ENCODE data around the gene MMP7.
A peak's percentile ranks its signal among the peaks of the same experiment; 100 is the strongest.

The MMP7 gene

DNA sequence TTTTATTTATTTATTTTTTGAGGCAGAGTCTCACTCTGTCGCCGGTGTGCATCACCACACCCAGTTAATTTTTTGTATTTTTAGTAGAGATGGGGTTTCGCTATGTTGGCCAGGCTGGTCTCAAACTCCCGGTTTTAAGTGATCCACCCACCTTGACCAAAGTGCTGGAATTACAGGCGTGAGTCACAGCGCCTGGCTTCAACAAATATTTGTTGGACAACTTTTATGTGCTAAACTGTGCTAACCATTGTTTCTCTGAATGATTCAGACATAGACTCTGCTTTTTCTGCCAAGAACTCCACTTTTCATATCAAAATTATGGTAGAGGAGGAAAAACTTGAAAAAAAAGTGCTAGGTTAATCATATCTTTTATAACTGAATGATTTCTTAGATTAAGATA, 36.3 kb downstream of the MMP7 start:
- no peak overlapping the region for H3K4me3 ChIP-seq (ENCODE audit: low read length)
- DNase-seq (ENCODE audit: low read depth): no peak
- no peak overlapping the region for H3K9ac ChIP-seq (ENCODE audit: low read length)
- peaks cover 17% of the 10 kb centered on the region for H3K4me1 ChIP-seq (ENCODE audit: control insufficient read depth, insufficient read depth, low read length)
- no peaks in the 10 kb centered on the region for H3K27me3 ChIP-seq (replicated peaks; ENCODE audit: control insufficient read depth, insufficient read depth, low read length)
- no peaks in the 10 kb centered on the region for H3K9me3 ChIP-seq (ENCODE audit: control insufficient read depth, low read length)
- no peaks in the 10 kb centered on the region for H3K36me3 ChIP-seq (ENCODE audit: control insufficient read depth, insufficient read depth, low read length, severe bottlenecking)

DNA sequence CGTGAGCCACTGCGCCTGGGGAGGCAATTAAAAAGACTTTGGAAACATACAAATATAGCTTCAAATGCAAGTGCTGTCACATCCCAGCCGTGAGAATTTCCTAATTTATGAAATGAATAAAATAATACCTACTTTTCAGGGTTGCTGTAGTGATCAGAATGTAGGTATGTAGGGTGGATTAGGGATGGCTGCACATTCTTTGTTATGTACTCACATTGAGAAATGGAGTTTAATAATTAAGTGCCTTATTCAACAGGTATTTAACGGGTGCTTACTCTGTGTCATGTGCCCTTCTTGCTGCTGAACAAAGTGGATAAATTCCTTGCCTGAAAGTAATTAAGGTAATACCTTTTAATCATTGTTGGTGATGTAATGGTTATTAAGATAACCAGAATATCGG, 37.0 kb downstream of the MMP7 start:
- H3K9ac ChIP-seq (ENCODE audit: low read length): no peak overlapping the region
- H3K4me3 ChIP-seq (ENCODE audit: low read length): no peak overlapping the region
- H3K9me3 ChIP-seq (ENCODE audit: control insufficient read depth, low read length): no peaks in the 10 kb centered on the region
- no peaks in the 10 kb centered on the region for H3K36me3 ChIP-seq (ENCODE audit: control insufficient read depth, insufficient read depth, low read length, severe bottlenecking)
- H3K4me1 ChIP-seq (ENCODE audit: control insufficient read depth, insufficient read depth, low read length): peaks cover 12% of the 10 kb centered on the region
- no peaks in the 10 kb centered on the region for H3K27me3 ChIP-seq (replicated peaks; ENCODE audit: control insufficient read depth, insufficient read depth, low read length)
- DNase-seq (ENCODE audit: low read depth): no peak

DNA sequence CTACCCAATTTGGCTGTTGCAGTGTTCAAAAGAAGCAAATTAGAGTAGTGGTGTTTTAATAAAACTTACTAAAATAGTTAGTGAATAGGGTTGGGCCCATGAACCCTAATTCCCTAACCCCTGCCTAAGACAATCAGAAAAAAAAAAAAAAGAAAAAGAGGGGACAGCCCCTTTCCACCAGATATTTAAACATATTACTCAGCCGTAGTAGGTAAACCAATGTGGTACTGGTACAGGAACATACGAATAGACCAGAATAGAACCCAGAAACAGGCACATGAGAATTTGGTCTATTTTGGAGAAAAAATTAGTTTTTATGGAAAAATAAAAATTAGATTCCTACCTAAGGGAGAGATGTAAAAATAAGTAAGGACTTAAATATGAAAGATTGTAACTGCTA, 38.6 kb downstream of the MMP7 start:
- H3K9me3 ChIP-seq (ENCODE audit: control insufficient read depth, low read length): no peaks in the 10 kb centered on the region
- no peak for DNase-seq (ENCODE audit: low read depth)
- no peak overlapping the region for H3K9ac ChIP-seq (ENCODE audit: low read length)
- H3K36me3 ChIP-seq (ENCODE audit: control insufficient read depth, insufficient read depth, low read length, severe bottlenecking): no peaks in the 10 kb centered on the region
- H3K4me3 ChIP-seq (ENCODE audit: low read length): no peak overlapping the region
- H3K27me3 ChIP-seq (replicated peaks; ENCODE audit: control insufficient read depth, insufficient read depth, low read length): no peaks in the 10 kb centered on the region
- H3K4me1 ChIP-seq (ENCODE audit: control insufficient read depth, insufficient read depth, low read length): peaks cover 12% of the 10 kb centered on the region

DNA sequence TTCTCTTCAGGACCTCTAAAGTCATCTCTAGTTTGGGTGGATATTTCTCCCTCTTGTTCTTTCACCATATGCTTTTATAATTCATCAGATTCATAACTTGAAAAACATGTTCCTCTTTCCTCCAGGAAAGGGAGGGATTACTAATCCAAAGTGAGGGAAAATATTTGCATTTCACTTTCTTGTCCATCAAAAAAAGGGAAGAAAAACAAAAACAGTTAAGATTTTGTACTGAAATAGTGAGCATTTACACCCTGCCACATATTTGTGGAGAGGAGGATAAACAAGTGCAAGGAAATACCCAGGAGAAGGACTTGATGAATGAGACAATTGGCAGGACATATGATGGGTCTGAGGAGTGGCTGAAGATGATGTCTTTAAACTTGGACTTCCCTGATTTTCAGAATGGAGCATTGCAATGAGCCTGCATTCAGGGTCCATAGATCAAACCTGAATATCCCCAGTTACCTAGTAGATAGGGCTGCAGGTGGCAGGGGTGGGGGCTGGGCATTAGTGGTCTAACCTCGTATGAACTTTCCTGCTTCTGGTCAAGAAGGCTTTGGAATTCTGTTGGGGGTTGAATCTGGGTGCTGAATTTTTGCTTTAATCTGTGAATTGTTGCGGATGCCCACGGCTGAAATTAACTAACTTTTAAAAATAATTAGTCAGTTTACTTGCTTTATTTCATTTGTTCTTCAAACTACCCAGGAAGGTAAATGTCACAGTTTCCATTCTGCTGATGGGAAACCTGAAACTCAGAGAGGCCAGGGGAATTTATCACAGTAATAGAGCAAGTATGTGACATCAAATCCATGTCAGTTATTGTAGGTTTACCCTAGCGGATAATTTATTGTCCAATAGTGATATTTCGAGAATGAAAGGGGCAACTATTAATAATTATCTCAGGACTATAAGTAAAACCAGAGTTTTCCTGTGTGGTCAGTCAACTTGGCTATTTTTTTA, 41.1 kb downstream of the MMP7 start:
- H3K4me1 ChIP-seq (ENCODE audit: control insufficient read depth, insufficient read depth, low read length): peaks cover 9% of the 10 kb centered on the region
- DNase-seq (ENCODE audit: low read depth): no peak
- H3K27me3 ChIP-seq (replicated peaks; ENCODE audit: control insufficient read depth, insufficient read depth, low read length): no peaks in the 10 kb centered on the region
- no peak overlapping the region for H3K4me3 ChIP-seq (ENCODE audit: low read length)
- H3K36me3 ChIP-seq (ENCODE audit: control insufficient read depth, insufficient read depth, low read length, severe bottlenecking): no peaks in the 10 kb centered on the region
- no peaks in the 10 kb centered on the region for H3K9me3 ChIP-seq (ENCODE audit: control insufficient read depth, low read length)
- no peak overlapping the region for H3K9ac ChIP-seq (ENCODE audit: low read length)

DNA sequence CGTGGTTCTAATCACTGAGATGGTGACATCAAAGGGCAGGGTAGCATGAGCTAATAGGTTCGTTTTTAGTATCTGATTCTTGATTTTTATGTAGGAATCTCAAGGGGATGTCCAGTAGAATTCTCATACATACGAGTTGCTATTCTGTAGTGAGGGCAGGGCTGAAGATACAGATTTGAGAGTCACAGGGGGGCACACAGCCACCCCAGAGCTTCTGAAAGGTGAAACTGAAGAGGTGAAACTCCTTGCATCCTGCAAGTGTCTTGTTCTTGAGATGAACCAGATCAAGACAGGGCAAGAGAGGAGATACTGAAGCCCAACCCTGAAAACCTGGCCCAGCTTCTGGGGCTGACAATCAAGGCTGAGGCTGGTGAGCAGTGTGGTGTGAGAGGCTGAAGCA, 42.3 kb downstream of the MMP7 start:
- Histone ChIP-seq H3K36me3 (ENCODE audit: control insufficient read depth, insufficient read depth, low read length, severe bottlenecking) (no peaks in the 10 kb centered on the region), H3K4me1 (ENCODE audit: control insufficient read depth, insufficient read depth, low read length) (peaks cover 9% of the 10 kb centered on the region), H3K4me3 (ENCODE audit: low read length) (no peak overlapping the region), H3K9ac (ENCODE audit: low read length) (no peak overlapping the region), H3K9me3 (ENCODE audit: control insufficient read depth, low read length) (no peaks in the 10 kb centered on the region), H3K27me3 (replicated peaks; ENCODE audit: control insufficient read depth, insufficient read depth, low read length) (no peaks in the 10 kb centered on the region)
- no peak for DNase-seq (ENCODE audit: low read depth)

DNA sequence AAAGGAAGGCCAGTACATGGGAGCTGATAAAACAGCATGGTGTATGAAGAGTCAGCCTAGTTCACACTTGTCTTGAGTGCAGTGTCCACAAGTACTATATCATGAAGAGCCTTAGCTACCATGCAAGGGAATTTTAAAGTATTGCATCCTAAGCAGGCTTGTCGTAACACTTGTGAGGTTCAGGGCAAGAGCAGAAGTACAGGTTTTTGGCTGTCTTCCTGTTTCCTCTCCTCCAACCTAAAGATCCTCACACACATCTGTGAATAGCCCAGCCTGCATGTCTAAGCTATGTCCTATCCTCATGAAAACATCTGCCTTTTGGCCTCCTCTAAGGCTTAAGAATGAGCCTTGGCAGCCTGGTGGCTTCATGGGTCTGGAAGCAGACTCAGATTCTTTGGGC, 43.3 kb downstream of the MMP7 start:
- Histone ChIP-seq H3K4me3 (ENCODE audit: low read length) (no peak overlapping the region), H3K36me3 (ENCODE audit: control insufficient read depth, insufficient read depth, low read length, severe bottlenecking) (no peaks in the 10 kb centered on the region), H3K9me3 (ENCODE audit: control insufficient read depth, low read length) (no peaks in the 10 kb centered on the region), H3K4me1 (ENCODE audit: control insufficient read depth, insufficient read depth, low read length) (peaks cover 9% of the 10 kb centered on the region), H3K9ac (ENCODE audit: low read length) (no peak overlapping the region), H3K27me3 (replicated peaks; ENCODE audit: control insufficient read depth, insufficient read depth, low read length) (peaks cover 2% of the 10 kb centered on the region)
- DNase-seq (ENCODE audit: low read depth): no peak

DNA sequence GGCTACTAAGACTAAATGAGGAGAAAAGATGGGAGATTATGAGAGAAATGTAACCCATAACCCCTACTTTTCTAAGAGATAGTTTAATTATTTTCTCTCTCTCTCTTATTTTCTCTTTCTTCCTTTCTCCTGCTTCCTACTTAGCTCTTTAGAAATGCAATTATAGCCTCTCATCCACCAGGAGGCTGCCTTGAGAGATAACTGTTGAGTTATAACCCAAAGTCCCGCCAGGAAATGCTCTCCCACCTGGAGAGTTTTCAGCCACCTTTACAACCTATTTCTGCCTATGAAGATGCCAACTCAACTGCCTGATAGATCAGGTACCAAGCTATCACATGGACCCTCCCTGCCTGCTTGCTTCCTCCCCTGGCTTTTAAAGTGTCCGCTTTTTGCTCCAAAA, 44.0 kb downstream of the MMP7 start:
- no peak for DNase-seq (ENCODE audit: low read depth)
- Histone ChIP-seq H3K4me3 (ENCODE audit: low read length) (no peak overlapping the region), H3K4me1 (ENCODE audit: control insufficient read depth, insufficient read depth, low read length) (peaks cover 9% of the 10 kb centered on the region), H3K36me3 (ENCODE audit: control insufficient read depth, insufficient read depth, low read length, severe bottlenecking) (no peaks in the 10 kb centered on the region), H3K9ac (ENCODE audit: low read length) (no peak overlapping the region), H3K27me3 (replicated peaks; ENCODE audit: control insufficient read depth, insufficient read depth, low read length) (peaks cover 2% of the 10 kb centered on the region), H3K9me3 (ENCODE audit: control insufficient read depth, low read length) (no peaks in the 10 kb centered on the region)

DNA sequence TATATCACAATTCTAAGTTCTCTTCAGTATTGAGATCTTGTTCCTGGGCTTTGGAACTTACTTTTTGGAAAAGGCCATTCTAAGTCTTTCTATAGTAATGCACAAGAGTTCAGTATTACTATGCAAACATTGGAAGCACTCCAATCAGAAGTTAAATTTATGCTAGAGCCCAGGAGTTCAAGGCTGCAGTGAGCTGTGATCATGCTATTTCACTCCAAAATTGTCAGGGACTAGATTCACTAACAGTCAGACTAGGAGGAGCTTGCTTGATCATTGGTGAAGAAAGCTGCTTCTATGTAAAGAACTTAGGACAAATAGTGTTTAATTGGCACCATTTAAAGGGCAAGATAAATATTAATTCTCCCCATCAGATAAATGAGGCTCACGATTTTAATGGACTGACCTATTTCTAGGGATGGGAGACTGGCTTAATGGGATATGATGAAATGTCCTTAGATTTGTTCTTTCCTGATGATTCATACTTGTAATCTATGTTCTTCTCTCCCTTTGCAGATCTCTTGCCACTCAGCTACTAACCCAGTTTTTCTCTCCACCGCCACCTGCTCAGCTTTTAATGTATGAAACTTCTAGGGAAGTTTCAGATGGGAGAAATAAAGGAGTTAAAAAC, 45.3 kb downstream of the MMP7 start:
- no peaks in the 10 kb centered on the region for H3K36me3 ChIP-seq (ENCODE audit: control insufficient read depth, insufficient read depth, low read length, severe bottlenecking)
- H3K27me3 ChIP-seq (replicated peaks; ENCODE audit: control insufficient read depth, insufficient read depth, low read length): peaks cover 2% of the 10 kb centered on the region
- H3K4me3 ChIP-seq (ENCODE audit: low read length): no peak overlapping the region
- peaks cover 9% of the 10 kb centered on the region for H3K4me1 ChIP-seq (ENCODE audit: control insufficient read depth, insufficient read depth, low read length)
- no peaks in the 10 kb centered on the region for H3K9me3 ChIP-seq (ENCODE audit: control insufficient read depth, low read length)
- peak; percentile 21 for DNase-seq (ENCODE audit: low read depth)
- no peak overlapping the region for H3K9ac ChIP-seq (ENCODE audit: low read length)

DNA sequence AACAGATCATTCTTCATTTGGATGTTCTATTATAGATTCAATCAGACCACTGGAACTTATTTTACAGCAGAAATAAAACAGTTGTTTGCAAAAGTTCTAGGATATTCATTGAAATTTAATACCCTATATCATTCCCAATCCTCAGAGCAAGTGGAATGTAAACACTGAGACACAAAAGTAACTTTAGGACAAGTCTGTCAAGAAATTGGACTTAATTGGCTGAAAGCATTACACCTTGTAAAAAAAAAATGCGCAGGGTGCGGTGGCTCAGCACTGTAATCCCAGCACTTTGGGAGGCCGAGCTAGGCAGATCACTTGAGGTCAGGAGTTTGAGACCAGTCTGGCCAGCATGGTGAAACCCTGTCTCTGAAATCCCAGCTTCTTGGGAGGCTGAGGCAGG, 48.1 kb downstream of the MMP7 start:
- DNase-seq (ENCODE audit: low read depth): no peak
- no peaks in the 10 kb centered on the region for H3K9me3 ChIP-seq (ENCODE audit: control insufficient read depth, low read length)
- no peak overlapping the region for H3K4me3 ChIP-seq (ENCODE audit: low read length)
- no peaks in the 10 kb centered on the region for H3K36me3 ChIP-seq (ENCODE audit: control insufficient read depth, insufficient read depth, low read length, severe bottlenecking)
- H3K4me1 ChIP-seq (ENCODE audit: control insufficient read depth, insufficient read depth, low read length): peaks cover 14% of the 10 kb centered on the region
- H3K9ac ChIP-seq (ENCODE audit: low read length): no peak overlapping the region
- H3K27me3 ChIP-seq (replicated peaks; ENCODE audit: control insufficient read depth, insufficient read depth, low read length): peaks cover 2% of the 10 kb centered on the region

DNA sequence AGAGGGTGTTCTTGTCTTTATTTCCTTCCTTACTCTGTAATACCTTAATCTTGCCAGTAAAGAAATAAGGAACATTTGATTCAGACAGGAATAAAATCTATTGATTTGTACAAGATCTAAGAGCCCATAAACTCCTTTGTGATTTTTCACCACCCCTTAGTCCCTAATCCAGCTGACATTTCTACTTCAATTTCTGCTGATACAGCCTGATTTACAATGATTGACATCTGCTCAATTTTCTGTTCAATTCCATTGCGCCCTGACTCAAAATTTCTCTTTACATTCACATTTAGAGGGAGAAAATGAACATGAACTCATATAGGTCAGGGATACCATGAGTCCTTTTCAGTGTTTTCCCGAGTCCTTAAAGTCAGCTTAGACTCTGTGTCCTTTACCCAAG, 50.8 kb downstream of the MMP7 start:
- no peaks in the 10 kb centered on the region for H3K36me3 ChIP-seq (ENCODE audit: control insufficient read depth, insufficient read depth, low read length, severe bottlenecking)
- no peak overlapping the region for H3K9ac ChIP-seq (ENCODE audit: low read length)
- no peak for DNase-seq (ENCODE audit: low read depth)
- peaks cover 2% of the 10 kb centered on the region for H3K27me3 ChIP-seq (replicated peaks; ENCODE audit: control insufficient read depth, insufficient read depth, low read length)
- peaks cover 20% of the 10 kb centered on the region for H3K4me1 ChIP-seq (ENCODE audit: control insufficient read depth, insufficient read depth, low read length)
- no peaks in the 10 kb centered on the region for H3K9me3 ChIP-seq (ENCODE audit: control insufficient read depth, low read length)
- no peak overlapping the region for H3K4me3 ChIP-seq (ENCODE audit: low read length)

DNA sequence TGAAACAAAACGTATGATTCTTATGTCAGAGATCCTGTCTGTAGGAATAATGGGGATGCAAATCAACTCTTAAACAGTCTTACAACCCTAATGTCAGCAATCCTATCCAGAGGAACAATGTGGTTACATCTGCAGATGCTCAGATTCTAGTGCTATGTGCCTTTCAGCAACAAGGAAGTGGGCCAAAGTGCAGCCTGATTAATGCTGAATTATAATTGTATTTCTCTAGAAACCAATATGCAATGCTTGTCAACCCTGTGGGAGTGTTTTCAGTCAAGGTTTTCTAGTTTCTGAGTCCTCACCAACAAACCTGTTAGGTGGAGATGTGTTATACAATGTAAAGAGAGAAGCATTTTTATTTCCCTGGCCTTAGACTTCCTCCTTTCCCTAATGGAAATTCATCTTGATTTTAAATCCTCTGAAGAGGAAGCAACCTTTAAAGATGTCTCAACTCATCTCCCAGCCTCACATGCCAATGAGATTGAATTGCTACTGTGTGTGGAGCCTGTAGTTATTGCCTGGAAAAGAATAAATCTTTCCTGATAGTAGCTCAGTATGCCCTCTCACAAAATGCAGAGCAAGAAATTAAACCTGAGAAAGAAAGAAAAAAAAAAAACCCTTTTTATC, 51.8 kb downstream of the MMP7 start:
- Histone ChIP-seq H3K36me3 (ENCODE audit: control insufficient read depth, insufficient read depth, low read length, severe bottlenecking) (no peaks in the 10 kb centered on the region), H3K4me3 (ENCODE audit: low read length) (no peak overlapping the region), H3K9me3 (ENCODE audit: control insufficient read depth, low read length) (no peaks in the 10 kb centered on the region), H3K27me3 (replicated peaks; ENCODE audit: control insufficient read depth, insufficient read depth, low read length) (peaks cover 2% of the 10 kb centered on the region), H3K9ac (ENCODE audit: low read length) (no peak overlapping the region), H3K4me1 (ENCODE audit: control insufficient read depth, insufficient read depth, low read length) (peaks cover 20% of the 10 kb centered on the region)
- DNase-seq (ENCODE audit: low read depth): no peak

All from adipocyte (in vitro differentiated cells).